GM12878 (cell line): ENCODE results near the gene FAM83G. TPM values are rescaled to one million over a fixed set of nuclear protein-coding genes. Genes with fewer than 3 reads are reported as not detected.

Source experiments
- ATAC-seq: fragments of 200-7000 bp; cut with Tn5 transposase; 3 replicates; pipeline ENCODE4 v1.9.1; 2020; ENCODE audit warnings: mild to moderate bottlenecking, moderate library complexity
- BruUV-seq: library from RNA; stranded (reverse); fragments of 400-500 nt; replicated peaks from 2 replicates; lab custom pipeline; 2021; lab: Mats Ljungman, UMichigan
- CTCF ChIA-PET: fragments of 300-600 bp; sonication (Branson Sonifier 250); formaldehyde crosslinking; extraction: SDS; loops from one replicate; lab custom pipeline; 2021; ENCODE audit warnings: inconsistent platforms; lab: Yijun Ruan, JAX
- POLR2A ChIA-PET: fragments of 350-600 bp; formaldehyde crosslinking; extraction: SDS; loops from one replicate; lab custom pipeline; 2021; ENCODE audit warnings: inconsistent platforms; lab: Charles Lee
- RAD21 ChIA-PET: fragments of 300-600 bp; sonication (Branson Sonifier 250); formaldehyde crosslinking; loops from one replicate; lab custom pipeline; 2023; ENCODE audit warnings: antibody characterized with exemption; ENCODE audit not compliant: unreplicated experiment; lab: Charles Lee
- SMC1A ChIA-PET: fragments of 300-600 bp; sonication (Branson Sonifier 250); formaldehyde crosslinking; loops from one replicate; lab custom pipeline; 2023; ENCODE audit not compliant: unreplicated experiment, uncharacterized antibody; lab: Charles Lee
- DNase-seq: peaks from one replicate; pipeline ENCODE4 v3.0.0-alpha.2; 2011; ENCODE audit warnings: low read depth, low spot score
- FAIRE-seq: peaks from 3 replicates; lab custom pipeline; 2011; peaks lifted over from hg19 to GRCh38; lab: Jason Lieb, UNC
- H2AFZ ChIP-seq: 2 replicates; pipeline ENCODE4 v1.6.0; 2011; ENCODE audit warnings: low read depth, low read length, control low read depth; ENCODE audit not compliant: control insufficient read depth
- H3K27ac ChIP-seq: 2 replicates; pipeline ENCODE4 v1.5.1; 2011; ENCODE audit warnings: control low read depth; ENCODE audit not compliant: control insufficient read depth, insufficient read depth
- H3K27me3 ChIP-seq, 2 experiments: replicated peaks in 1 of 2; 2 replicates each; pipeline versions ENCODE4 v1.6.0 to v1.6.1; 2011; ENCODE audit warnings: low read length in 1 of 2; ENCODE audit not compliant: control insufficient read depth in 2 of 2, insufficient read depth in 2 of 2
- H3K36me3 ChIP-seq, 2 experiments: 2 replicates each; pipeline ENCODE4 v1.5.1; 2011; ENCODE audit warnings: low read length in 1 of 2; ENCODE audit not compliant: control insufficient read depth in 2 of 2, insufficient read depth in 2 of 2
- H3K4me1 ChIP-seq: 2 replicates; pipeline ENCODE4 v1.6.1; 2011; ENCODE audit warnings: mild to moderate bottlenecking, low read length, moderate library complexity, mixed read lengths; ENCODE audit not compliant: control insufficient read depth, insufficient read depth
- H3K4me2 ChIP-seq: 2 replicates; pipeline ENCODE4 v1.6.0; 2011; ENCODE audit warnings: control low read depth; ENCODE audit not compliant: control insufficient read depth, insufficient read depth
- H3K4me3 ChIP-seq: fragments of 200-600 bp; sonication (generic); 2 replicates; pipeline ENCODE4 v1.5.1; 2016
- H3K79me2 ChIP-seq: 2 replicates; pipeline ENCODE4 v1.6.0; 2011; ENCODE audit warnings: low read length; ENCODE audit not compliant: control insufficient read depth, insufficient read depth
- H3K9ac ChIP-seq: 2 replicates; pipeline ENCODE4 v1.8.0; 2011; ENCODE audit warnings: low read length, control low read depth, mixed read lengths; ENCODE audit not compliant: control insufficient read depth, insufficient read depth
- H3K9me3 ChIP-seq: replicated peaks from 3 replicates; pipeline ENCODE4 v1.5.1; 2011; ENCODE audit warnings: mild to moderate bottlenecking, low read length; ENCODE audit not compliant: control insufficient read depth, insufficient read depth
- H4K20me1 ChIP-seq: 2 replicates; pipeline ENCODE4 v1.6.0; 2011; ENCODE audit not compliant: control insufficient read depth, insufficient read depth
- BHLHE40 ChIP-seq, 2 experiments: fragments of 450-650 bp in 1 of 2; IDR thresholded peaks; 2 replicates each; pipeline ENCODE4 v1.6.1; 2011 to 2017; ENCODE audit warnings: low read depth in 2 of 2, borderline replicate concordance in 1 of 2, improper control_type of control experiment in 1 of 2, low read length in 1 of 2, mild to moderate bottlenecking in 1 of 2
- CHD2 ChIP-seq: IDR thresholded peaks from 2 replicates; pipeline ENCODE4 v1.6.1; 2011; ENCODE audit warnings: low read depth, low read length, improper control_type of control experiment, borderline replicate concordance
- HDGF ChIP-seq: fragments of 450-650 bp; IDR thresholded peaks from 2 replicates; pipeline ENCODE4 v1.6.1; 2016; ENCODE audit warnings: antibody characterized with exemption
- IKZF1 ChIP-seq: fragments of 450-650 bp; conservative IDR thresholded peaks from 2 replicates; pipeline ENCODE4 v1.6.1; 2017; ENCODE audit warnings: antibody characterized with exemption, mild to moderate bottlenecking
- LARP7 ChIP-seq: fragments of 450-650 bp; IDR thresholded peaks from 2 replicates; pipeline ENCODE4 v1.6.1; 2017; ENCODE audit warnings: mild to moderate bottlenecking
- PBX3 ChIP-seq: IDR thresholded peaks from 2 replicates; pipeline ENCODE4 v1.6.1; 2011; ENCODE audit warnings: mild to moderate bottlenecking, low read depth, low read length, moderate library complexity; ENCODE audit not compliant: insufficient replicate concordance
- STAT1 ChIP-seq: fragments of 450-650 bp; conservative IDR thresholded peaks from 2 replicates; pipeline ENCODE4 v1.6.1; 2014; ENCODE audit warnings: antibody characterized with exemption, mild to moderate bottlenecking
- WGBS: methylation state at CpG from one replicate; pipeline ENCODE4 v1.1.6; 2016; ENCODE audit warnings: low lambda C conversion rate; ENCODE audit not compliant: insufficient replicate concordance, insufficient coverage; ENCODE audit errors: missing lambda C conversion rate; 5-methylcytosine and 5-hydroxymethylcytosine counted together
- in situ Hi-C: fragments of 300-500 bp; cut with MboI; formaldehyde crosslinking; loops from 9 replicates; pipeline ENCODE4 v1.14.3; 2018; ENCODE audit warnings: mixed read lengths
- intact Hi-C: fragments of 100-400 bp; cut with micrococcal nuclease; formaldehyde crosslinking; loops from one replicate; pipeline ENCODE4 v1.14.2; 2022; ENCODE audit not compliant: unreplicated experiment
- polyA plus RNA-seq, 11 experiments: library from polyadenylated mRNA; depleted of rRNA in 4 of 11; unstranded in 6 of 11; stranded (reverse) in 5 of 11; fragments of >200 nt; fragmentation: Nextera tagmentation in 4 of 11; fragmentation: Illumina TruSeq in 1 of 11; extraction: Ambion mirVana in 4 of 11; extraction: Trizol in 1 of 11; gene quantifications; 1 replicate in 1 of 11; 2 replicates in 10 of 11; pipeline versions ENCODE4 v1.2.1 to v1.2.3, GENCODE V29; 2011 to 2016; ENCODE audit warnings: inconsistent platforms in 2 of 11, missing spikeins in 2 of 11, low read depth in 1 of 11
- total RNA-seq, 4 experiments: library from RNA; depleted of rRNA in 3 of 4; stranded (reverse); fragments of >200 nt in 3 of 4; fragmentation: Illumina TruSeq in 1 of 4; extraction: Trizol in 1 of 4; gene quantifications; 2 replicates each; pipeline versions ENCODE4 v1.2.1 to v1.2.3, GENCODE V29; 2013 to 2021
- TF ChIP-seq, protein P1 (sequence below): fragments of 450-650 bp; IDR thresholded peaks from 2 replicates; pipeline ENCODE4 v1.6.1; 2016; ENCODE audit warnings: mild to moderate bottlenecking, moderate library complexity, borderline replicate concordance
- TF ChIP-seq, protein P2 (sequence below): IDR thresholded peaks from 2 replicates; pipeline ENCODE4 v1.6.1; 2012; ENCODE audit warnings: low read depth, low read length, improper control_type of control experiment
- TF ChIP-seq, protein P3 (sequence below): IDR thresholded peaks from 2 replicates; pipeline ENCODE4 v1.6.1; 2012; ENCODE audit warnings: low read depth, low read length, improper control_type of control experiment

The FAM83G gene
- total and polyA plus RNA-seq, 10 of the 15 experiments (the other 5 are each of a cell fraction or from before 2014, with no cell fraction given): 0.03 to 16.7 (median 6.5) TPM

- TF ChIP-seq PBX3: no peak
- TF ChIP-seq, all 136 proteins: peak for 0
Measured at GRCh38 chr17:19006698-19007097, 2.1 kb upstream of the FAM83G start (continued).

- POLR2A ChIA-PET: no interaction called here
- peaks cover 25% of the 10 kb centered on the region for H3K4me1 ChIP-seq
- no peaks in the 10 kb centered on the region for H3K27me3 ChIP-seq
- no peaks in the 10 kb centered on the region for H4K20me1 ChIP-seq
- no peak for ATAC-seq
- no peak overlapping the region for H3K4me3 ChIP-seq
- in situ Hi-C loops: no loop called here
- no peaks in the 10 kb centered on the region for H3K9me3 ChIP-seq
- 52% methylated on average over 4 of the region's 4 CpGs for WGBS
- no TSS peak for BruUV-seq
- RAD21 ChIA-PET: interaction anchor here (0.6 kb wide), 1 partner anchor 106 kb away, joined by 5 read pairs; no protein-coding TSS in a partner anchor
- CTCF ChIA-PET: no interaction called here
- H3K27ac ChIP-seq: no peak overlapping the region
- intact Hi-C loops: no loop called here
- no peak for FAIRE-seq
- H2AFZ ChIP-seq: no peak overlapping the region; the same call in 1 of the 2 replicates
- H3K36me3 ChIP-seq: no peaks in the 10 kb centered on the region; a peak in 2 of 4 replicates
- no peak overlapping the region for H3K9ac ChIP-seq
- SMC1A ChIA-PET: no interaction called here
- H3K4me2 ChIP-seq: no peak overlapping the region
- peaks cover 12% of the 10 kb centered on the region for H3K79me2 ChIP-seq
- DNase-seq: no peak
- TF ChIP-seq LARP7 (no peak), STAT1 (no peak), CHD2 (no peak), BHLHE40 (IDR thresholded peaks at IDR 0.05; ENCODE audit: borderline replicate concordance in 1 of 2, low read depth in 2 of 2, low read length in 1 of 2) (no peak), HDGF (no peak), IKZF1 (no peak)
- TF ChIP-seq, protein P1, sequence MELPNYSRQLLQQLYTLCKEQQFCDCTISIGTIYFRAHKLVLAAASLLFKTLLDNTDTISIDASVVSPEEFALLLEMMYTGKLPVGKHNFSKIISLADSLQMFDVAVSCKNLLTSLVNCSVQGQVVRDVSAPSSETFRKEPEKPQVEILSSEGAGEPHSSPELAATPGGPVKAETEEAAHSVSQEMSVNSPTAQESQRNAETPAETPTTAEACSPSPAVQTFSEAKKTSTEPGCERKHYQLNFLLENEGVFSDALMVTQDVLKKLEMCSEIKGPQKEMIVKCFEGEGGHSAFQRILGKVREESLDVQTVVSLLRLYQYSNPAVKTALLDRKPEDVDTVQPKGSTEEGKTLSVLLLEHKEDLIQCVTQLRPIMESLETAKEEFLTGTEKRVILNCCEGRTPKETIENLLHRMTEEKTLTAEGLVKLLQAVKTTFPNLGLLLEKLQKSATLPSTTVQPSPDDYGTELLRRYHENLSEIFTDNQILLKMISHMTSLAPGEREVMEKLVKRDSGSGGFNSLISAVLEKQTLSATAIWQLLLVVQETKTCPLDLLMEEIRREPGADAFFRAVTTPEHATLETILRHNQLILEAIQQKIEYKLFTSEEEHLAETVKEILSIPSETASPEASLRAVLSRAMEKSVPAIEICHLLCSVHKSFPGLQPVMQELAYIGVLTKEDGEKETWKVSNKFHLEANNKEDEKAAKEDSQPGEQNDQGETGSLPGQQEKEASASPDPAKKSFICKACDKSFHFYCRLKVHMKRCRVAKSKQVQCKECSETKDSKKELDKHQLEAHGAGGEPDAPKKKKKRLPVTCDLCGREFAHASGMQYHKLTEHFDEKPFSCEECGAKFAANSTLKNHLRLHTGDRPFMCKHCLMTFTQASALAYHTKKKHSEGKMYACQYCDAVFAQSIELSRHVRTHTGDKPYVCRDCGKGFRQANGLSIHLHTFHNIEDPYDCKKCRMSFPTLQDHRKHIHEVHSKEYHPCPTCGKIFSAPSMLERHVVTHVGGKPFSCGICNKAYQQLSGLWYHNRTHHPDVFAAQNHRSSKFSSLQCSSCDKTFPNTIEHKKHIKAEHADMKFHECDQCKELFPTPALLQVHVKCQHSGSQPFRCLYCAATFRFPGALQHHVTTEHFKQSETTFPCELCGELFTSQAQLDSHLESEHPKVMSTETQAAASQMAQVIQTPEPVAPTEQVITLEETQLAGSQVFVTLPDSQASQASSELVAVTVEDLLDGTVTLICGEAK: no peak
- TF ChIP-seq, protein P2, sequence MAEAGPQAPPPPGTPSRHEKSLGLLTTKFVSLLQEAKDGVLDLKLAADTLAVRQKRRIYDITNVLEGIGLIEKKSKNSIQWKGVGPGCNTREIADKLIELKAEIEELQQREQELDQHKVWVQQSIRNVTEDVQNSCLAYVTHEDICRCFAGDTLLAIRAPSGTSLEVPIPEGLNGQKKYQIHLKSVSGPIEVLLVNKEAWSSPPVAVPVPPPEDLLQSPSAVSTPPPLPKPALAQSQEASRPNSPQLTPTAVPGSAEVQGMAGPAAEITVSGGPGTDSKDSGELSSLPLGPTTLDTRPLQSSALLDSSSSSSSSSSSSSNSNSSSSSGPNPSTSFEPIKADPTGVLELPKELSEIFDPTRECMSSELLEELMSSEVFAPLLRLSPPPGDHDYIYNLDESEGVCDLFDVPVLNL: no peak
- TF ChIP-seq, protein P3, sequence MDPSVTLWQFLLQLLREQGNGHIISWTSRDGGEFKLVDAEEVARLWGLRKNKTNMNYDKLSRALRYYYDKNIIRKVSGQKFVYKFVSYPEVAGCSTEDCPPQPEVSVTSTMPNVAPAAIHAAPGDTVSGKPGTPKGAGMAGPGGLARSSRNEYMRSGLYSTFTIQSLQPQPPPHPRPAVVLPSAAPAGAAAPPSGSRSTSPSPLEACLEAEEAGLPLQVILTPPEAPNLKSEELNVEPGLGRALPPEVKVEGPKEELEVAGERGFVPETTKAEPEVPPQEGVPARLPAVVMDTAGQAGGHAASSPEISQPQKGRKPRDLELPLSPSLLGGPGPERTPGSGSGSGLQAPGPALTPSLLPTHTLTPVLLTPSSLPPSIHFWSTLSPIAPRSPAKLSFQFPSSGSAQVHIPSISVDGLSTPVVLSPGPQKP: no peak
Measured at GRCh38 chr17:19005789-19006430, 1.3 kb upstream of the FAM83G start.
